ENCODE data around the gene DMXL2.
A peak's percentile ranks its signal among the peaks of the same experiment; 100 is the strongest.
"Not testable (repeated sequence)": the region's sequence is repeated elsewhere in the genome, so short reads cannot be mapped to it uniquely, and the experiment has no call there.

Gene DMXL2, protein sequence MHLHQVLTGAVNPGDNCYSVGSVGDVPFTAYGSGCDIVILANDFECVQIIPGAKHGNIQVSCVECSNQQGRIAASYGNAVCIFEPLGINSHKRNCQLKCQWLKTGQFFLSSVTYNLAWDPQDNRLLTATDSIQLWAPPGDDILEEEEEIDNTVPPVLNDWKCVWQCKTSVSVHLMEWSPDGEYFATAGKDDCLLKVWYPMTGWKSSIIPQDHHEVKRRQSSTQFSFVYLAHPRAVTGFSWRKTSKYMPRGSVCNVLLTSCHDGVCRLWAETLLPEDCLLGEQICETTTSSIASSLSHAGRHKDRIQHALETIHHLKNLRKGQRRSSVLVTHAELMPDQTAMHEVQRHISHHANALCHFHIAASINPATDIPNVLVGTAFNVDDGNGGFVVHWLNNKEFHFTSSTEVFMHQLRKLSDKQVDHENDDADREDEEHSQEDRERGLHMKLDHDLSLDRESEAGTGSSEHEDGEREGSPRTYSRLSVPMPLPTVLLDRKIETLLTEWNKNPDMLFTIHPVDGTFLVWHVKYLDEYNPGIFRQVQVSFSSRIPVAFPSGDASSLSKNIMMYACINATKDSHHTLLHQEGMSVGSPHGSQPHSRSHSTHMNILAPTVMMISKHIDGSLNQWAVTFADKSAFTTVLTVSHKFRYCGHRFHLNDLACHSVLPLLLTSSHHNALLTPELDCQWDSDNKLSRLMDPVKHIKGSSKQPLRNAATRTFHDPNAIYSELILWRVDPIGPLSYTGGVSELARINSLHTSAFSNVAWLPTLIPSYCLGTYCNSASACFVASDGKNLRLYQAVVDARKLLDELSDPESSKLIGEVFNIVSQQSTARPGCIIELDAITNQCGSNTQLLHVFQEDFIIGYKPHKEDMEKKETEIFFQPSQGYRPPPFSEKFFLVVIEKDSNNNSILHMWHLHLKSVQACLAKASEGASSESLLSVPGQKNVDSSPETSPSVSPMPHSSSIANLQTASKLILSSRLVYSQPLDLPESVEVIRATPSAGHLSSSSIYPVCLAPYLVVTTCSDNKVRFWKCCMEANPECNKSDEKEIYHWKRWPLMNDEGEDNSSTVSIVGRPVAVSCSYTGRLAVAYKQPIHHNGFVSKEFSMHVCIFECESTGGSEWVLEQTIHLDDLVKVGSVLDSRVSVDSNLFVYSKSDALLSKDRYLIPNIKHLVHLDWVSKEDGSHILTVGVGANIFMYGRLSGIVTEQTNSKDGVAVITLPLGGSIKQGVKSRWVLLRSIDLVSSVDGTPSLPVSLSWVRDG (N-terminal part only)

DNA sequence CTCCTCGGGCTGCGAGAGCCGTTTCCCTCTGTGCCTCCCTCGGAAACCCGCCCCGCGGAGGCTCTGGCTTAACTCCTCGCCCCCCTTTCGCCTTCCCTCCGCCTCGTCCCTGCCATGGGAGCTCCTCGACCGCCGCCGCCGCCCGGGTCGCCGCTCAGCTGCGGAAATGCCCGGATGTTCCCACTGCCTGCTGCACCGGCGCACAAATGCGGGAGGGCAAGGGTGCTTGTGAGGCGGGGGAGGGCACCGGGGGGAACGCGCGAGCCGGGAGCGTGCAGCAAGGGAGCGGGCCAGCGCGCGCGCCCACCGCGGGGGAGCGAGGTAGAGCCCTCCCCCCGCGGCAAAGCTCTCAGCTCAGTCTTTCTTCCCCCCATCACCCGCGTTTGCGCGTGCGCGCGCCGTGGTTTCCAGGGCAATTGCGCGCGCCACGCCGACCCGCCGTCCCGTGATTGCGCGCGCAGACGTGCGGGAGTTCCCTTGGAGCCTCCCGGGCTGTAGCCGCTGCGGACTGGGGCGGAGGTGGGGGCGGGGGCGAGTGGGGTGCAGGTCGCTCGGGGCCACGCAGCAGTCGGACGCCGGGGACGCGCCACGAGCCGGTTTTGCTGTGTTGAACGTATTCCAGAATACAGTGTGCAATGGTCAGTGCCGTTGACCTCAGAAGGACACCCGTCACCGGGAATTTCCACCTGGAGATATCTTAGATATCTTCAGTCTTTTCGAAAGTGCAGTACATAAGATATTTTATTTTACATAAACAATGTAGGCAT, at the start of gene DMXL2:
Gene DMXL2 (minus strand): TSS at position 168 of the 767 bp plus-strand sequence. CDS start 226 bp downstream, outside the sequence.
- peak; percentile 53 to 59 for DNase-seq (ENCODE audit: extremely low read depth in 1 of 2, low read depth in 1 of 2)

GRCh38 chr15:51672155-51672687, 49.6 kb upstream of the DMXL2 start:
- DNase-seq (ENCODE audit: extremely low read depth in 1 of 2, low read depth in 1 of 2), result no peak

- DNase-seq (ENCODE audit: extremely low read depth in 1 of 2, low read depth in 1 of 2), result no peak
Measured at GRCh38 chr15:51669381-51669780, 46.8 kb upstream of the DMXL2 start.

GRCh38 chr15:51668446-51668845, 45.9 kb upstream of the DMXL2 start:
- DNase-seq (ENCODE audit: extremely low read depth in 1 of 2, low read depth in 1 of 2), result no peak

- DNase-seq (ENCODE audit: extremely low read depth in 1 of 2, low read depth in 1 of 2), result no peak
Measured at GRCh38 chr15:51667478-51667877, 44.9 kb upstream of the DMXL2 start.

DNA sequence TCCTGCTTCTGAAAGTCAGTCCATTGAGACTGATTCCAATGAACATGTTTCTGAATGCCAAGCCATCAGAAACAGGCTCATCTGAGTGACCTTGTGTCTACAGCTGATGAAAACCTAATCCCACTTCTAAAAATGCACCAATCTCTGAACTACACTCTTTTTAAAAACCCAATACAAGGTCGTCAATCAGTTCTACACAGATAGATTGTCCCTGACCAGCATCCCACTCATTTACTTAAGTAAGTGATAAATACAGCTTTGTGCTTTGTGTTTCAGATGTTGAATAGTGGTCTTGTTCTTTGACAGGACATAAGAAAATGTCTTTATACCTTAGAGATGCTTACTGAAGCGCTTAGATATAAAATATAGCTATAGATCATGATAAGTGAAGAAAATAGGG, 38.5 kb upstream of the DMXL2 start:
- no peak for DNase-seq (ENCODE audit: extremely low read depth in 1 of 2, low read depth in 1 of 2)

DNA sequence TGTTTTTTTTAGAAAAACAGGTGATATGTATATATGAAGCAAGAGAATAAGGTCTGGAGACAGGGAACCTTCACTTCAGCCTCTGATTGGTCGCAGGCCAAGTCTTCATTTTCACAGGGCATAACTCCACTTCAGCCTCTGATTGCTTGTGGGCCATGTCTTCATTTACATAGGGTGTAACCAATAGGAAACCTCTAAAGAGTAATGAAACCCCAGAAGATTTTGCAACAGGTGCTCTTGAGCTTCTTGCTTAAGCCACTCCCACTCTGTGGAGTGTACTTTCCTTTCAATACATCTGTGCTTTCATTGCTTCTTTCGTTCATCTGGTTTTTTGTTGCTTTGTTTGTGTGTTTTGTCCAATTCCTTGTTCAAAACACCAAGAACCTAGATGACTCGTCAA, 36.1 kb upstream of the DMXL2 start:
- DNase-seq (ENCODE audit: extremely low read depth in 1 of 2, low read depth in 1 of 2), result no peak

DNA sequence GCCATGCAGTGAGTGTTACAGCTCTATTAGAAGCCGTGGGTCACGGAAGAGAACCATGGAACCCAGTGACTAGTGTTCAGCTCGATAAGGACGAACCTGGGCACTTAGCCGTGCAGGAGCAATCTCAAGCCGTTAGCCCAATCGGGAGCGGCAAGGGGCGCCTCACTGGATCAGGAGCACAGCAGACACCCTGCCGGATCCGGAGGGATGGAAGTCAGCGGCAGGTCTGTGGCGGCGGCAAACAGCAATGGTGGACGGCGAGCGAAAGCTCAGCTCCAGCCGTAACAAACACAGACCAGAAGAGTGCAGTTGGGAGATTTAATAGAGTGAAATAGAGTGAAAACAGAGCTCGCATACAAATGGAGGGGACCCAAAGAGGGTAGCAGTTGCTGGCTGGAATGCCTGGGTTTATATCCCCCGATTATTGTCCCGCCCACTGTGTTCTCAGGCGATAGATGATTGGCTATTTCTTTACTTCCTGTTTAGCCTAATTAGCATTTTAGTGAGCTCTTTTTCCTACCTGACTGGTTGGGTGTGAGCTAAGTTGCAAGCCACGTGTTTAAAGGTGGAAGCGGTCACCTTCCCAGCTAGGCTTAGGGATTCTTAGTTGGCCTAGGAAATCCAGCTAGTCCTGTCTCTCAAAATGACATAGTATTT, 33.0 kb upstream of the DMXL2 start:
- DNase-seq (ENCODE audit: extremely low read depth in 1 of 2, low read depth in 1 of 2), result not testable (repeated sequence)

GRCh38 chr15:51652084-51652668, 29.6 kb upstream of the DMXL2 start:
- DNase-seq (ENCODE audit: extremely low read depth in 1 of 2, low read depth in 1 of 2), result no peak

DNA sequence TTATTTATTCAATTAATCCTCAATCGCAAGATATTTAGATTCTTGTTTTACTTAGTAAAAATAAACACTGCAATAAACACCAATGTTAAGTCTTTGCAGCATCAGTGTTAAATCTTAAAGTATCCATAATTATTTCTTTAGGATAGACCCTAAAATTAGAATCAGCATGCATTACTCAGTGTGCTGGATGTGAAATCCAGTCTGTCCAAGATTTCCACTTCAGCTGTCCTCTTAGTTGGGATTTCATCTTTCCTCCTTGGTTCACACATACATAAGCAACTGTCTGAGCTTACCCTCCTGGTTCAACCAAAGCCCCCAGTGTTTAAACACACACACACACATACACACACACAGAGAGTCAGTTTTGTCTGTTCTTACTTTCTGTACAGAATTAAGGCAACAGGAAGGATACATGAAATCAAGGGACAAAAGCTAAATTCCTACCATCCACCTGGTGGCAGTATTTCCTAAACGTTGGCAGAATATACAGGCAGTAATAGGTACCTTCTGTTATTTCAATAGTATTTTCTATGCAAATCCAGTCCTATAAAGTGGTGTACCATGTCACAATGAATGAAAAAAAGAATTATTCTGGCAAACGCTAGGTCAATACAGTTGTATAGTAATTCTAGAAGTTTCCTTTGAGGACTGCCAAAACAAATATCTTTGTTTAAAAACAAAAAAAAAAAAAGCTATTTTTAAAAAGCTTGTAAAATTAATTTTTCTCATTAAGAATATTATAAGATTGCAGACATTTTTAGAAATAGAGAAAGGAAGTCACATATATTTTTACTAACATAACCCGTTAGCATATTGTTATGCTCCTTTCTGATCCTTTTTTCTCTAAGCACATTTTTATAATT, 27.3 kb upstream of the DMXL2 start:
- no peak for DNase-seq (ENCODE audit: extremely low read depth in 1 of 2, low read depth in 1 of 2)

- not testable (repeated sequence) for DNase-seq (ENCODE audit: extremely low read depth in 1 of 2, low read depth in 1 of 2)
Measured at GRCh38 chr15:51648643-51649042, 26.1 kb upstream of the DMXL2 start.

GRCh38 chr15:51648101-51648500, 25.5 kb upstream of the DMXL2 start:
- DNase-seq (ENCODE audit: extremely low read depth in 1 of 2, low read depth in 1 of 2), result not testable (repeated sequence)

DNA sequence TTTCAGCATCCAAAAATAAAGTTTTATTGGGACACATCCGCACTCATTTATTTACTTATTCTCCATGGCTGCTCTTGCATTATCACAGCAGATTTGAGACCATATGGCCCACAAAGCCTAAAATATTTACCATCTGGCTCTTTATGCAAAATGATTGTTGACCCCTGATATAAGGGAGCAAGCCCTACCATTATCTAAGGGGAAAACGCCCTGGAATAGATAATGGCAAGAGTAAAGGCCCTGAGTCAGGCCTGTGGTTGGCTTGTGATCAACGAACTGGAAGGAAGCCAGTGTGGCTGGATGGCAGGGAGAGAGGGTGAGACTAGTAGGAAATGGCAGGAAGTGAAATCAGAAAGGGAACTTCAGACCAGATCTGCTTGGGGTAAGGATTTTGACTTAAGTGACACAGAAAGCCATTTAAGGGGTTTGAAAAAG, 24.6 kb upstream of the DMXL2 start:
- DNase-seq (ENCODE audit: extremely low read depth in 1 of 2, low read depth in 1 of 2), result no peak

DNA sequence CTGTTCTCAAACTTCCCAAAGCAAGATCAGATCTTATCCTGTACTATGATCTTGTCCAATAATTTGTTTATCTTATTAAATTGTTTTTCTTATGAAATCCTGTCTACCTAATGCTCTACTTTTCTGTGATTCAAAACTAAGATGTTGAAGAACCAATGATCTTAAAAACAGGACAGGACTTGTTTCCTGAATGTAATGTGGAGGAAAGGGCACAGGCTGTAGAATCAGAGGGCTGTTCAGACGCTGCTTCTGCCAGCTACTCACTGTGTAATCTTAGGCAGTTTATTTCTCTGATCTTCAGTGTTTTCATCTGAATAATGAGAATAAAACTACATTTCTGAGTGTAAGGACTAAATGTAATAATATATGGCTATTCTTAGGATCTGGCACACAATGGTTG, 20.1 kb upstream of the DMXL2 start:
- DNase-seq (ENCODE audit: extremely low read depth in 1 of 2, low read depth in 1 of 2), result no peak

- no peak for DNase-seq (ENCODE audit: extremely low read depth in 1 of 2, low read depth in 1 of 2)
Measured at GRCh38 chr15:51641490-51642130, 19.0 kb upstream of the DMXL2 start.

- no peak for DNase-seq (ENCODE audit: extremely low read depth in 1 of 2, low read depth in 1 of 2)
Measured at GRCh38 chr15:51634591-51635198, 12.1 kb upstream of the DMXL2 start.

DNA sequence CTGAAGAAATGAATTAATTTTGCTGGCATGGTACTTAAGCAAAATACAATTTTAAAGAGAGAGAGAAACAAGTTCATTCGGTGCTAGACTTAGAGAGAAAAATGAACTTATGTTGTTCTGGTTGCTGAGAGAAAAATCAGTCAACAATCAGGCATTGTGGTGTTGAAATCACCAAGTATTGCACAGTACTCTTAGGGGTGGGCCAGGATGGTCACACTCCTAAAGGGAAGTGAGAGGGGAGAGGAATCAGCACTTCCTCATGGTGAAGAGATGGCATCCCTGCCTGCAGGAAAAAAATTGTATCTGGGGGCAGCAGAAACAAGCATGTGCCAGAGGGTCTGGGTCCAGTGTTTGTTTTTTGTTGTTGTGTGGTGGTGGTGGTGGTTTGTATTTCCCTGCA, 7.0 kb upstream of the DMXL2 start:
- DNase-seq (ENCODE audit: extremely low read depth in 1 of 2, low read depth in 1 of 2), result no peak
